Stimulated activated CD4-positive, alpha-beta T cell treated with anti-CD3 and anti-CD28 coated beads, Interleukin-15, amount 100 ng/mL, for 48 hours (primary cell): Measurements from ENCODE around the gene CLTCL1.

ENCODE experiments used
- DNase-seq, 2 donors: peaks; one replicate each; pipeline ENCODE4 v3.0.0-alpha.2; 2020; ENCODE audit warnings: low read depth in 2 of 2

Gene CLTCL1

GRCh38 chr22:19244600-19245352 lies 46.7 kb downstream of the CLTCL1 start:
- no peak for DNase-seq

GRCh38 chr22:19242699-19243098 lies 48.8 kb downstream of the CLTCL1 start:
- no peak for DNase-seq

GRCh38 chr22:19241593-19241906 lies 50.0 kb downstream of the CLTCL1 start:
- DNase-seq, result no peak

GRCh38 chr22:19240813-19241592 lies 50.5 kb downstream of the CLTCL1 start:
- no peak for DNase-seq

DNA sequence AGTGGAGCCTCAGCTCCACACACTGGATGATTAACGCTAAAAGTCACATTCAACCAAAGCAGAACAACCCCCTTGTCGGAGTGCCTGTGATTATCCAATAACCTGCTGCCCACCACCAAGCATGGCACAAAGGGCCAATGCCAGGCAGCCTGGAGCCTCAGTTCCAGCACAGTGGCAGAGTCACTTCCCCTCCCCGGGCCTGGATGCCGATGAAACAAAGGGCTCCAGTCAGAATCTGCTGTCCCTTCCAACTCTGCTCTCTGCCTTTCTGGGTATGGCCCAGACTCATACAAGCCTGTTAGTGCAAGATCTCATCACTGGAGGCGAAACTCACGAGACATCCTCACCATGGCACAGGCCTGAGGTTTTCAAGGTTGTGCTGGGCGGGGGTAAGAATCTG lies 52.1 kb downstream of the CLTCL1 start:
- no peak for DNase-seq

DNA sequence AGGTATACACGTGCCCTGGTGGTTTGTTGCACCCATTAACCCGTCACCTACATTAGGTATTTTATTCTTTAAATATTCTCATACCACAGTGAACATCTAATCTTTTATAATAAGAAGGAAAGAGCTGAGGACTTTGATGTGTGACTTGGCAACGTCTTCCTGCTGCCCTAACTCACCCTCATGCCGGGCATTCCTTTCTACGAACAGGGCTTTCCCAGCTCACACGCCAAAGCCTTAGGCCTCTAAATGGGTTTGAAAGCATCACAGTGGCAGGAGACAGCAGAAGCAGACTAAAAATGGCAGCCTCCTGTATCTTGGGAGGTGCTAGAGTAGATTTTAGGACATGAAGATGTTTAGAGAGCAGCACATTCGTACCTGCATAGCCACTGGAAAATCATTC lies 52.6 kb downstream of the CLTCL1 start:
- no peak for DNase-seq

DNA sequence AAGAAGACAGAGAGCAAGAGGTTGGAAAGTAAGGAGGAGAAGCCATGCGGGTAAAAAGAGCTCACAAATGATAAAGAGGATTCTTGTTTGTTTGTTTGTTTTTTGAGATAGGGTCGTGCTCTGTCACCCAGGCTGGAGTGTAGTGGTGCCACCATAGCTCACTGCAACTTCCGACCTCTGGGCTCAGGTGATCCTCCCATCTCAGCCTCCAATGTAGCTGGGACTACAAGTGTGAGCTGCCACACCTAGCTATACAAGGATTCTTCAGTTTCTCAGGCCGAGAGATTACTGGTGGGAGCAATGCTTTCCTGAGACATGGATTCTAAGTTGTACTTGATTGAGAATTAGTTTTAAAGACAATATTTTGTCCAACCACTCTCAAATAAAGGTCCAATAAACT lies 55.6 kb downstream of the CLTCL1 start:
- DNase-seq, result no peak

GRCh38 chr22:19234126-19234896 lies 57.2 kb downstream of the CLTCL1 start:
- no peak for DNase-seq

GRCh38 chr22:19233189-19233661 lies 58.3 kb downstream of the CLTCL1 start:
- no peak for DNase-seq

DNA sequence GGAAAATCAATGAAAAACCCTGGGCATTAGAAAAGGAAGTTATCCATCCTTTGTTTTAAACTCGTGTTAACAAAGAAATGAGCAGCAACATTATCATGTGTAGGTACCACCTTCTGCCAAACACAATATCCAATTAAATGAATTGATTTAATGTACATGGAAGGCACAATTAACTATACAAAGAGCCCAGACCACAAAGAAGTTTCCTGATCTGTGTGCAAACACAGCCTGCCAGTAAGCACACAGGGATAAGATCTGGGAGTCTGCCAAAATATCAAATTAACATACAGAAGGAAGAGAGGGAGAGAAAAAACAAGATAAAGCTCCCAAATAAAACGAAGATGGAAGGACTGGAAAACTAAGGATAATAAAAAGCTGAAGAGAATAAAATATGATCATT lies 58.9 kb downstream of the CLTCL1 start:
- no peak for DNase-seq

GRCh38 chr22:19231986-19232385 lies 59.5 kb downstream of the CLTCL1 start:
- no peak for DNase-seq

DNA sequence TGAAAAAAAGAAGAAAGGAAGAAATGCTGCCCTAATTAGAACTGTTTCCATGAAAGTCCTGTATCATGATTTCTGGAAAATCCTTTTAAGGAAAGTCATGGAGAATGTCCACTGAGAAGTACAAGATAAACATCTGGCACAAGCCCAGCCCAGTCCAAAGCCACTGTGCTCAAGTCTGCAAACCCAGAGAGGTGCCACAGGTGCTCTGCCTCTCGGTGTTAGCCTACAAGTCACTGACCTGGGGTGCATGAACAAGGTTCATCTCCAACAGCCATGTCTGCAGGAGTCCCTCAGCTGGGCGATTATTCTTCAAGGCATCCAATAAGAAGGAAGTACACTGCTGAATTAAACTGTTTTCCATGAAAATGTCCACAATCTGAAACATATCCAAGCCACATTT lies 61.9 kb downstream of the CLTCL1 start:
- DNase-seq, result no peak

- no peak for DNase-seq
Measured at GRCh38 chr22:19228179-19228578, 63.3 kb downstream of the CLTCL1 start.

GRCh38 chr22:19226428-19226827 lies 65.1 kb downstream of the CLTCL1 start:
- DNase-seq, result no peak

DNA sequence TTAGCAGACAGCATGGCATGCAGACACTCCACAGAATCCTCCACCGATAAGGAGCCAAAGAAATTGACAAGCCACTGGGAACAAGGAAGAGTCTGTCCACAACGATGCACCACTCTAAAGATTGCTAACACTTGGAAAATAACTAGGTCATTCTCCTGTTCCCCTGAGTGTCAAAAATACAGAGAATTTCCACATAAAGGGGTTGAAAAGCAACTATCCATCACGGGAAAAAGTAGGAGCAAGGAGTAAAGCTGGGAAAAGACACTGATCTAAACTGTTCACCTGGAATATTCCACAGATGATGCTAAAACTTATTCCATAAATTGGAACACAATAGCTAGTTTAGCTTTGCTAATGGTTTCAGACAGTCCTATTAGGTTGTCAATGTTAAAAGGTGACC lies 66.0 kb downstream of the CLTCL1 start:
- DNase-seq, result no peak

- no peak for DNase-seq
Measured at GRCh38 chr22:19224985-19225384, 66.5 kb downstream of the CLTCL1 start.

DNA sequence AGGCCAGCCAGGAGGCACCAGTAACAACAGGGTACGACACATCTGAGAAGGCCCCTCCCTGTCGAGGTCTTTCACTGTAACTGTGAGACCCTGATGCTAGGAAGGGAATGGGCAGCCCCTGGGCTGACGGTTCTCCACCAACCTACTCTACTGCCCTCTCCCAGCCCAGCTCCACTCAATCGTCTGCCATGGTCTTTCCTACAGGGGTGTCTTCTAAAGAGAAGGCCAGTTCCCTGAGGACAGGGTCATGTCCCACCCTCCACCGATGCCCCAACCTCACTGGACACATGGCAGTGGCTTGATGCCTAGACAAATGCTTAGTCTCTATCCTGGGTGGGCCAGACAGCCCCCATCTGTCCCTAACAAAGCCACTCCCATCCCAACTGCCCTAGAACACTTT lies 67.0 kb downstream of the CLTCL1 start:
- DNase-seq, result no peak

DNA sequence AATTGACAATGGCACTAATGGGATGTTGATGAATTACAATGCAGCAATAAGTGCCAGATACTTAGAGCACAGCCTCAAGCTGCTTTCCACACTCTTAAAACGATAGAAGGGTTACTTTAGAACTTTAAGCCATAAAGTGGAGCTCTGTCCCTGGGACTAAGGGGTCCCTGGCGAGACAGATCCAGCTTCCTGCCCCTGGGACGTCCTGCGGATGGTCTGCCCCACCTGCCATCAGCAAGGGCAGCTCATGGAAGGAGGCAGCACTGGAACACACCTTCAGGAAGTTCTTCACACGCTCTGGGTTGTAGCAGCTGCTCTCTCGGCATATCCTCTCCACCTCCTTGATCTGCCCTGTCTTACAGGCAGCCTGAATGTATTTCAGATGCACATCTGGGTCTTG lies 67.9 kb downstream of the CLTCL1 start:
- no peak for DNase-seq

DNA sequence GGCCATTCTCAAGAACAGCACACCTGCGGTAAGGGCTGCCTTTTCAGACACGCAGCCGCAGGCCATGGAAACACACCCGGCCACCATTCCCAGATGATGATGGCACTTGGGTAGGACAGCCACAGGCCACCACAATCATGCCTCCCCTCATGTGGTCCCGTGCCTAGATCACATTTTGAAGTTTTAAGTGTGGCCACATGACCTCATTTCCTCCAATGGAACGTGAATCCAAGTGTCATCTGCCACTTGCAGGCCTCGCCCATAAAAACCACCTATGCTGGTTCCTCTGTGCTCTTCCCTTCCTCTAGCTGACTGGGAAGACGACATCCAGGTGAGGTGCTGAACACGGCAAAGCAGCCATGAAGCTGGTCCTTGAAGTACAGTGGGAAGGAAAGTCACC lies 68.4 kb downstream of the CLTCL1 start:
- no peak for DNase-seq

DNA sequence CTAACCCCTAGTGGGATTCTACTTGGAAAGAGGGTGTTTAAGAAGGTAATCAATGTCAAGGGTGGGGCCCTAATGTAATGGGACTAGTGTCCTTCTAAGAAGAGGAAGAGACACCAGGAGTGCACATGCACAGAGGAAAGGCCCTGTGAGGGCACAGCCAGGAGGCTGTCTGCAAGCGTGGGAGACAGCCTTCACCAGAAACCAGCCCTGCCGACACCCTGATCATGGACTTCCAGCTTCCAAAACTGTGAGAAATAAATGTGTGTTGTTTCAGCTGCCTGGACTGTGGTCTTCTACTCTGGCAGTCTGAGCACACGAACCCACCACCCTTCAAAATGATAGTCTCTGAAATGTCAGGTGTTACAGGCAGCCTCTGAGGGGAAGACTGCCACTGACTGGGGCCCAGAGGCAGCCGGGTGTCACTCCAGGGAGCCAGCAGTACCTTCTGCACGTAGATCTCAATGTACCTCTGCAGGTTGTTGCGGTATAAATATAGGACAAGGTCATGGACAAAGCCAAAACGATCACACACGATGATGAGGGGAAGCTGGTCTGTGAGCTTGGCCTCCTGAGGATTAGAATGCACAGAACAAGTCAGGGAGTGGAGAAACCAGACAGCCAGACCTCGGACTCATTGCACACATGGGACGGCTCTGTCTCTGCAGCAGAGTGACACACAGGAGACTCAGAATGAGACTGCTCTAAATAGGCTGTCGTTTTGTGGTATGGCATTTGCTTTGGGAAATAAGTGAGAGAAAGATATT lies 69.1 kb downstream of the CLTCL1 start:
- no peak for DNase-seq

DNA sequence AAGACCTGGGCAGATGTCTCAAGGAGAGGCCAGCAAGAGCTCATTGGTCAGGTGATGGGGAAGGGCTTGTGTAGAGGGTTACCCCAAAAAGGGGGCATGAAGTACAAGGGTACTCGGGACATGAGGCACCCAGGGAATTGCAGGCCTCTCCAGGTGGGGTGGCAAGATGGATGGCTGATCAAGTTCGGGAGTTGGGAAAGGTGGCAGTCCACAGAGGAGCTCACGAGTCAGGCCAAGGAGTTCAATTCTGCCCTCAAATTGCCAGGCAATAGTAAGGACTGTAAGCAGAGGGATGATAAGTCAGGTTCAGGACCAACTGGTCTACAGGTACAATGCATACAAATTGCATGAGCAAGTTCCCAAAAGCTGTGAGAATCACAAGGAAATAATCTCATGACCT lies 70.7 kb downstream of the CLTCL1 start:
- no peak for DNase-seq
